Retina (tissue), 1 donor: ENCODE data around the gene TMEM239.

Source experiments
- DNase-seq: peaks from one replicate; pipeline ENCODE4 v3.0.0-alpha.2; 2016

The TMEM239 gene

DNA sequence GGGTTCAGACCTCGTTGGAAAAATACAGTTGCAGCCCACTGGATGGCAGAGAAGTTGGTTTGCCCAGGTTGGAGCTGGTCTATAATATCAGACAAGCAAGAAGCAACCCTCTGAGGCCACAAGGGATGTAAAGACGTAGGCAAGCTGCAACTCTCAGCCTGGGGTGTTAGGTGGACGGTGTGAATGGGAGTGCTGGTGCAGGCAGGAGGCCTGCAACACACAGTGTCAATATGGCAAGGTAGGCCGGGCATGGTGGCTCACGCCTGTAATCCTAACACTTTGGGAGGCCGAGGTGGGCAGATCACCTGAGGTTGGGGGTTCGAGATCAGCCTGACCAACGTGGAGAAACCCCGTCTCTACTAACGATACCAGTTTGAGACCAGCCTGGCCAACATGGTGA lies 34.9 kb downstream of the TMEM239 start:
- DNase-seq = no peak

DNA sequence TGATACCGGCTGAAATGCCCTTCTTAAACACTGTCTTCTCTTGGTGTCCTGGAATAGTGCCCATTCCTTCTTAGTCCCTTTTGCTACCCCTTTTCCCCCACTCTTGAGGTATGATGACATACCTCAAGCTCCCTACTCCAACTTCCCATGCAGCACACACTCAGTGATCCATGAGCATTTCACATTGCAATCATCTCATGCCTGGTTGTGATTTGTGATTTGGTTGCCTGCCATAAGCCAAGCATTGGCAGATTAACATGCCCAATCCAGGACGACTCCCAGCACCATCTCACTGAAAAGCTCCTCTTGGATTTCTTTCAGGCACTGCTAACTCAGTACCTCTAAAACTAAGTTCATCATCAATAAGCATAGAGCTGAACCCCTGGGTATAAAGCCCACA lies 42.4 kb downstream of the TMEM239 start:
- DNase-seq = no peak

DNA sequence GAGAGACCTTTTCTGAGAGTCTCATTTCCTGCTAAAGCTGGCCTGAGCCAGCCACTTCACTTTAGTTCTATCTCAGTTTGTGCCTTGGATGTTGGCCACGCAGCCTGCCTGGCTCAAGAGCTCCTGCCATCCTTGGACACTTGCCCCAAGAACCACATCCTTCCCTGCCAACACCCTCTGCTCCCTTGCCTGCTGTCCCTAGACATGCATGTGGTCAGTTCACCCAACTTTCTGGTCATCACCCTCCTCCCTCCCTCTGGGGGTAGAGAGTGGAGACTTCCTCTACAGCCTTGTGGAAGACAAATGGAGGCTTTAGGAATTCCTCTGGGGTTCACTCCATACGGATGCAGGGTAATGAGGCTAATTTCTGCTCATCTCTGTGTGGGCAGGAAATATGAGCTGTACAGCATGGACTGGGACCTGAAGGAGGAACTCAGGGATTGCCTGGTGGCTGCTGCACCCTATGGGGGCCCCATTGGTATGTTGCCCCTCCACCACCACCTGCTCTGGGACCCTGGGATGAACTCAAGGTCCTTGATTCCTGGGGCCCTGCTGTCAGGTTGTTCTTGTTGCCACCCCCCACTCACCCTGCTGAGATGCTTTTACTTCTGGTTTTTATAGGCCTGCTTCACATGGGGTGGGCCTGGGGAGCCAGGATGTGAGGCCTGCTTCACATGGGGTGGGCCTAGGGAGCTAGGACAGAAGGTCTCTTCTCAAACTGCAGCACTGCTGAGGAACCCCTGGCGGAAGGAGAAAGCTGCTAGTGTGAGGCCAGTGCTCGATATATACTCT lies 43.4 kb downstream of the TMEM239 start:
- no peak for DNase-seq

DNA sequence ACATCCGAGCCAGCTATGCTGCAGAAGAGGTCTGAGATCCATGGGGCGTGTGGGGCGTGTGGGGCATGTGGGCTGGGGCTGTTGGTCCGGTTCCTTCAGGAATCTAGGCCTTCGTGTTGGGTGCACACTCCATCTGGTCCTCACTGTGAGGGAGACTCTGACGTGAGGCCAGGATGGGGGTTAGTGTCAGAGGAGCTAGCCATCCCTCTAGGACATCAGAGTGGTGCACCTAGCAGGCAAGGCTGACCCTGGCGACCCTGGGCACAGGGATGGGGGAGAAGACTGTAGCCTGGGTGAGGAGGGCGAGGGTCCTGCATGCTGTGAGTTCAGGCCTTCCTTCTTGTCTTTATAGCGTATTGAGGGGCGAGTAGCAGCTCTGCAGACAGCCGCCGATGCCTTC lies 48.5 kb downstream of the TMEM239 start:
- no peak for DNase-seq

DNA sequence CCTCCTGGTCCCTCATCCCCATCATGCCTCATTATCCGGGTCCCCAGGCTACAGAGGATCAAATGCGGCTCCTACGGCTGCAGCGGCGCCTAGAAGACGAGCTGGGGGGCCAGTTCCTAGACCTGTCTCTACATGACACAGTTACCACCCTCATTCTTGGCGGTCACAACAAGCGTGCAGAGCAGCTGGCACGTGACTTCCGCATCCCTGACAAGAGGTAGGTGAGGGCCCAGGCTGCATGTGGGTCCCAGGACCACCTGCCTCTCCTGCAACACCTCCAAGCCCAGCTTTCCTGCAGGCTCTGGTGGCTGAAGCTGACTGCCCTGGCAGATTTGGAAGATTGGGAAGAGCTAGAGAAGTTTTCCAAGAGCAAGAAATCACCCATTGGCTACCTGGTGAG lies 48.9 kb downstream of the TMEM239 start:
- no peak for DNase-seq

DNA sequence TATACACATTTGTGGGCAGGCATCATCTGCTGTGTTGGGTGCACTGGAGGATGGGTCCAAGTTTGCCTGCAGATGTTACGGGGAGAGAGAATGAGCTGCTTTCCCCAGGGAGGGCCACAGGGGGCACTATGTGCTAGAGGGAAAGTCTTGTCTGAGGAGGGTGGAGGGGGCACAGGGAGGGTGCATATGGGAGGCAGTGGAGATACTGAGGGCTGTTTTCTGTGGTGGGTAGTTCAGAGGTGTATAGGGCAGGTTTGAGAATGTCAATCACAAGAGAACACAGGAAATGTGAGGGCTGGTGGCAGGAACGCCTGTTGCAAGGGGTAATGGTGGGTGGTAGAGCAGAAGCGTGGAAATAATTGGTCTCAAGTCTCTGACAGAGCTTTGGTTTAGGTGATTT lies 49.5 kb downstream of the TMEM239 start:
- DNase-seq = no peak

DNA sequence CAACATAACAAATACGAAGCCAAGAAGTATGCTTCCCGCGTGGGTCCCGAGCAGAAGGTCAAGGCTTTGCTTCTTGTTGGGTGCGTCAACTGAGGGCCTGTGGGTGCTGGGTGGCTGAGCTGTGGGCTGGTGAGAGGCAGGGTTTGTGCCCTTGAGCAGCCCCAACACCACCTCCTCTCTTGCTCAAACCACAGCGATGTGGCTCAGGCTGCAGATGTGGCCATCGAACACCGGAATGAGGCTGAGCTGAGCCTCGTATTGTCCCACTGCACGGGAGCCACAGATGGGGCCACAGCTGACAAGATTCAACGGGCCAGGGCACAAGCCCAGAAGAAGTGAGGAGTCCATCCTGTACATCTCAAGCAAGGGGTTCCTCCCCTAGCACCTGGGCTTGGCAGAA lies 50.1 kb downstream of the TMEM239 start:
- DNase-seq = no peak

DNA sequence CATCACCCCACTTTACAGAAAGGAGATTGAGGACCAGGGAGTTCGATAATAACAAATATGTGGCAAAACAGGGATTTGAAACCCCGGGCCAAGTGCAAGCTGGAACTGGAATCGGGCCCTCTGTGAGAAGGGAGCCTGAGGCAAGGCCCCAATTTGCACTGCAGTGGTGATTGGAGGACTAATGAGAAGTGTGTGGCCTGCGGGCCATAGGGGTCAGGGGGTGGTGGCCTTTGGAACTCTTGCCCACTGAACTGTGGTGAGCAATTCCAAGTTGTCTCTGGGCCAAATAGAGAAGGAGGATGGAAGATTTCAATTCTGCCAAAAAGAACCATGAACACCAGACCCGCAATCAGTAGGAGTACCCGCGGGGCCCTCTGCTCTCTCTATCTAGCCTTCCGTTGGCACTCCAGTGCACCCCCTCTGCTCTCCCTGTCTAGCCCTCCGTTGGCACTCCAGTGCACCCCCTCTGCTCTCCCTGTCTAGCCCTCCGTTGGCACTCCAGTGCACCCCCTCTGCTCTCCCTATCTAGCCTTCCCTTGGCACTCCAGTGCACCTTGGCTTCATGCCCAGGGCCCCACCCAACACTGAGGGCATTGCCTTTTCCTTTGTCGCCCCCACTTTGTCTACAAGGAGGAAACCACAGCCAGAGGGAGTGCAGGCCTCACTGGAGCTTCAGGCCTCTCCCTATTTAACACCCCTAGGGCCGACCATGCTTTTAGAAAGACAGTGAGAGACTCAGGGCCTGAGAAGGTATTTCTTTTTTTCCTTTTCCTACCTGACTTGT lies 51.1 kb downstream of the TMEM239 start:
- DNase-seq = no peak
